GM19099 (cell line): ENCODE data around the gene RELA.

Source experiments
- POLR2A ChIP-seq: IDR thresholded peaks from 3 replicates; pipeline ENCODE4 v1.6.1; 2011; ENCODE audit warnings: low read depth; ENCODE audit not compliant: insufficient read length; ENCODE audit errors: extremely low read depth

Gene RELA

GRCh38 chr11:65624931-65625627 is 37.6 kb downstream of the RELA start:
- TF ChIP-seq POLR2A = no peak

GRCh38 chr11:65623852-65624616 is 38.7 kb downstream of the RELA start:
- no peak for TF ChIP-seq POLR2A

- no peak for TF ChIP-seq POLR2A
Observed at GRCh38 chr11:65623177-65623576, 39.5 kb downstream of the RELA start.

- TF ChIP-seq POLR2A = no peak
Observed at GRCh38 chr11:65622011-65622410, 40.7 kb downstream of the RELA start.

GRCh38 chr11:65621460-65621859 is 41.3 kb downstream of the RELA start:
- TF ChIP-seq POLR2A = no peak

GRCh38 chr11:65620666-65621065 is 42.0 kb downstream of the RELA start:
- no peak for TF ChIP-seq POLR2A

GRCh38 chr11:65619281-65619928 is 43.3 kb downstream of the RELA start:
- TF ChIP-seq POLR2A = no peak

- no peak for TF ChIP-seq POLR2A
Observed at GRCh38 chr11:65618763-65619162, 44.0 kb downstream of the RELA start.

GRCh38 chr11:65617990-65618751 is 44.5 kb downstream of the RELA start:
- no peak for TF ChIP-seq POLR2A

GRCh38 chr11:65617136-65617850 is 45.4 kb downstream of the RELA start:
- no peak for TF ChIP-seq POLR2A

GRCh38 chr11:65616575-65617001 is 46.1 kb downstream of the RELA start:
- TF ChIP-seq POLR2A = no peak

- TF ChIP-seq POLR2A = no peak
Observed at GRCh38 chr11:65615950-65616574, 46.7 kb downstream of the RELA start.

- peak; percentile 63 for TF ChIP-seq POLR2A
Observed at GRCh38 chr11:65615229-65615949, 47.3 kb downstream of the RELA start, which contains the start of gene PCNX3. PCNX3 (plus strand) TSS chr11:65615776; CDS start chr11:65616312, 536 bp downstream.
